DND-41 (cell line): ENCODE measurements around the gene CRYGS.

Source experiments
- CTCF ChIP-seq: IDR thresholded peaks from 2 replicates; pipeline ENCODE4 v1.5.1; 2012; ENCODE audit warnings: borderline replicate concordance, low read length, moderate library complexity, mild to moderate bottlenecking; ENCODE audit not compliant: poor library complexity, severe bottlenecking; ENCODE audit errors: extremely low read depth
- EZH2 ChIP-seq: IDR thresholded peaks from 3 replicates; pipeline ENCODE4 v1.6.1; 2012; ENCODE audit warnings: borderline replicate concordance, low read depth, mild to moderate bottlenecking, moderate library complexity, low read length, inconsistent platforms; ENCODE audit not compliant: severe bottlenecking

GRCh38 chr3:186544281-186544680 lies at the start of gene CRYGS:
- TF ChIP-seq EZH2 (no peak), CTCF (no peak)
